A549 (cell line): ENCODE data around the gene ERAP2. TPM values are rescaled to one million over a fixed set of nuclear protein-coding genes. Genes with fewer than 3 reads are reported as not detected.
"Not testable (repeated sequence)": the region's sequence is repeated elsewhere in the genome, so short reads cannot be mapped to it uniquely, and the experiment has no call there.

ENCODE experiments used
- ATAC-seq, 2 experiments: fragments of 200-7000 bp in 1 of 2; fragments of >200 bp in 1 of 2; cut with Nextera tagmentation in 1 of 2; cut with Tn5 transposase in 1 of 2; 3 replicates each; pipeline versions ENCODE4 v1.8.0 to v1.9.1; 2018 to 2020; ENCODE audit warnings: mild to moderate bottlenecking in 1 of 2, moderate library complexity in 1 of 2
- CTCF ChIA-PET: fragments of 300-600 bp; sonication (Branson Sonifier 250); formaldehyde crosslinking; extraction: SDS; loops from one replicate; lab custom pipeline; 2021; ENCODE audit warnings: antibody characterized with exemption, inconsistent platforms; lab: Yijun Ruan, JAX
- POLR2A ChIA-PET: fragments of 350-600 bp; formaldehyde crosslinking; extraction: SDS; loops from one replicate; lab custom pipeline; 2021; ENCODE audit warnings: antibody characterized with exemption, inconsistent platforms; lab: Yijun Ruan, JAX
- DNase-seq, 2 experiments: peaks; one replicate each; pipeline versions ENCODE4 v3.0.0 to v3.0.0-alpha.2; 2011 to 2016; ENCODE audit warnings: low read depth in 1 of 2, low spot score in 1 of 2
- FAIRE-seq: peaks from 2 replicates; lab custom pipeline; 2011; peaks lifted over from hg19 to GRCh38; lab: Jason Lieb, UNC
- H3K27ac ChIP-seq, 2 experiments: fragments of >200 bp; sonication (Bioruptor Twin); formaldehyde crosslinking; 3 replicates each; pipeline ENCODE4 v1.5.1; 2016 to 2017
- H3K4me1 ChIP-seq: fragments of >200 bp; sonication (Bioruptor Twin); formaldehyde crosslinking; 3 replicates; pipeline ENCODE4 v1.6.1; 2016
- H3K4me2 ChIP-seq: fragments of >200 bp; sonication (Bioruptor Twin); formaldehyde crosslinking; 3 replicates; pipeline ENCODE4 v1.6.1; 2016
- H3K4me3 ChIP-seq: fragments of >200 bp; sonication (Bioruptor Twin); formaldehyde crosslinking; 3 replicates; pipeline ENCODE4 v1.5.1; 2016
- H3K9me3 ChIP-seq: fragments of >200 bp; sonication (Bioruptor Twin); formaldehyde crosslinking; 3 replicates; pipeline ENCODE4 v1.6.1; 2016
- CBX8 ChIP-seq: fragments of 200-600 bp; sonication (generic); IDR thresholded peaks from 2 replicates; pipeline ENCODE4 v1.6.1; 2016
- CEBPB ChIP-seq, 2 experiments: fragments of >200 bp in 1 of 2; sonication (Bioruptor Twin) in 1 of 2; formaldehyde crosslinking in 1 of 2; IDR thresholded peaks; 2 replicates each; pipeline ENCODE4 v1.6.1; 2012 to 2016
- CHD2 ChIP-seq: fragments of 150-350 bp; IDR thresholded peaks from 2 replicates; pipeline ENCODE4 v1.6.1; 2014; ENCODE audit warnings: low read length; ENCODE audit not compliant: partially characterized antibody
- EHF ChIP-seq: fragments of 250-450 bp; sonication (Bioruptor Pico); IDR thresholded peaks from 2 replicates; pipeline ENCODE4 v1.5.0; 2020; ENCODE audit warnings: mild to moderate bottlenecking
- ESRRA ChIP-seq: fragments of 150-350 bp; IDR thresholded peaks from 2 replicates; pipeline ENCODE4 v1.6.1; 2014; ENCODE audit warnings: mild to moderate bottlenecking, low read length, borderline replicate concordance
- FOSB ChIP-seq: fragments of 250-450 bp; sonication (Bioruptor Pico); IDR thresholded peaks from 2 replicates; pipeline ENCODE4 v1.5.0; 2020; ENCODE audit warnings: mild to moderate bottlenecking, moderate library complexity
- FOXS1 ChIP-seq: fragments of 250-450 bp; sonication (Bioruptor Pico); IDR thresholded peaks from 2 replicates; pipeline ENCODE4 v1.5.0; 2020; ENCODE audit warnings: mild to moderate bottlenecking, moderate library complexity
- HOXA7 ChIP-seq: fragments of 250-450 bp; sonication (Bioruptor Pico); IDR thresholded peaks from 2 replicates; pipeline ENCODE4 v1.5.0; 2020; ENCODE audit warnings: mild to moderate bottlenecking, moderate library complexity
- HOXB13 ChIP-seq: fragments of 250-450 bp; sonication (Bioruptor Pico); IDR thresholded peaks from 2 replicates; pipeline ENCODE4 v1.5.0; 2020; ENCODE audit warnings: low read depth, mild to moderate bottlenecking, moderate library complexity
- MAFK ChIP-seq: fragments of 450-650 bp; IDR thresholded peaks from 2 replicates; pipeline ENCODE4 v1.6.1; 2014; ENCODE audit not compliant: partially characterized antibody
- PHF8 ChIP-seq: fragments of 200-600 bp; sonication (generic); IDR thresholded peaks from 2 replicates; pipeline ENCODE4 v1.6.1; 2016; ENCODE audit warnings: low read depth, mild to moderate bottlenecking, antibody characterized with exemption, moderate library complexity, borderline replicate concordance
- POLR2A ChIP-seq: IDR thresholded peaks from 2 replicates; pipeline ENCODE4 v1.6.1; 2012; ENCODE audit warnings: mild to moderate bottlenecking, low read length
- RAD21 ChIP-seq, 2 experiments: fragments of >200 bp in 1 of 2; sonication (Bioruptor Twin) in 1 of 2; formaldehyde crosslinking in 1 of 2; IDR thresholded peaks in 1 of 2; conservative IDR thresholded peaks in 1 of 2; 2 replicates in 1 of 2; 3 replicates in 1 of 2; pipeline ENCODE4 v1.6.1; 2012 to 2018; ENCODE audit warnings: inconsistent platforms in 1 of 2
- RFX5 ChIP-seq: fragments of 450-650 bp; IDR thresholded peaks from 2 replicates; pipeline ENCODE4 v1.7.1; 2014; ENCODE audit warnings: antibody characterized with exemption, mild to moderate bottlenecking, moderate library complexity
- RNF2 ChIP-seq: fragments of 200-600 bp; sonication (generic); IDR thresholded peaks from 2 replicates; pipeline ENCODE4 v1.6.1; 2016; ENCODE audit warnings: low read depth, mild to moderate bottlenecking, antibody characterized with exemption, moderate library complexity, borderline replicate concordance
- SREBF2 ChIP-seq: fragments of 450-650 bp; IDR thresholded peaks from 2 replicates; pipeline ENCODE4 v1.6.1; 2014; ENCODE audit warnings: mild to moderate bottlenecking, moderate library complexity
- TP53 ChIP-seq: fragments of 250-450 bp; sonication (Bioruptor Pico); IDR thresholded peaks from 2 replicates; pipeline ENCODE4 v1.5.0; 2021; ENCODE audit warnings: mild to moderate bottlenecking, moderate library complexity
- ZFP36 ChIP-seq: fragments of 450-650 bp; IDR thresholded peaks from 2 replicates; pipeline ENCODE4 v1.6.1; 2014; ENCODE audit warnings: borderline replicate concordance; ENCODE audit not compliant: partially characterized antibody
- ZSCAN20 ChIP-seq: fragments of 250-450 bp; sonication (Bioruptor Pico); IDR thresholded peaks from 2 replicates; pipeline ENCODE4 v1.8.0; 2022; ENCODE audit warnings: mild to moderate bottlenecking, moderate library complexity
- whole genome bisulfite sequencing: methylation state at CpG from one replicate; pipeline ENCODE4 v1.1.6; 2017; ENCODE audit errors: missing lambda C conversion rate; 5-methylcytosine and 5-hydroxymethylcytosine counted together
- polyA plus RNA-seq, 4 experiments: library from polyadenylated mRNA; depleted of rRNA in 3 of 4; stranded (reverse); fragments of >200 nt; fragmentation: RNase III in 1 of 4; extraction: RNeasy Plus Mini Kit Qiagen cat#74134 plus additional on column Dnase treatment in 1 of 4; gene quantifications; 2 replicates in 3 of 4; 3 replicates in 1 of 4; pipeline ENCODE4 v1.2.3, GENCODE V29; 2011 to 2017
- TF ChIP-seq, protein P1 (sequence below): fragments of 250-450 bp; sonication (Bioruptor Pico); IDR thresholded peaks from 2 replicates; pipeline ENCODE4 v1.5.0; 2020; ENCODE audit warnings: low read depth, mild to moderate bottlenecking, moderate library complexity
- TF ChIP-seq, protein P2 (sequence below): fragments of 450-650 bp; IDR thresholded peaks from 2 replicates; pipeline ENCODE4 v1.6.1; 2014; ENCODE audit warnings: antibody characterized with exemption
- TF ChIP-seq, protein P3 (sequence below): fragments of 250-450 bp; sonication (Bioruptor Pico); IDR thresholded peaks from 2 replicates; pipeline ENCODE4 v1.5.0; 2021; ENCODE audit warnings: mild to moderate bottlenecking, moderate library complexity, borderline replicate concordance
- TF ChIP-seq, protein P4 (sequence below): IDR thresholded peaks from 2 replicates; pipeline ENCODE4 v1.6.1; 2012
- TF ChIP-seq, protein P5 (sequence below): fragments of >200 bp; sonication (Bioruptor Twin); formaldehyde crosslinking; IDR thresholded peaks from 2 replicates; pipeline ENCODE4 v1.6.1; 2016
- TF ChIP-seq, protein P6 (sequence below): IDR thresholded peaks from 2 replicates; pipeline ENCODE4 v1.6.1; 2012; ENCODE audit warnings: low read depth, borderline replicate concordance
- TF ChIP-seq, protein P7 (sequence below): fragments of 150-350 bp; IDR thresholded peaks from 2 replicates; pipeline ENCODE4 v1.6.1; 2014; ENCODE audit warnings: low read depth, mild to moderate bottlenecking, low read length

ERAP2 gene
- polyA plus RNA-seq, 2 of the 4 experiments (the other 2 are of a cell fraction): 1.0 to 2.2 TPM

DNA sequence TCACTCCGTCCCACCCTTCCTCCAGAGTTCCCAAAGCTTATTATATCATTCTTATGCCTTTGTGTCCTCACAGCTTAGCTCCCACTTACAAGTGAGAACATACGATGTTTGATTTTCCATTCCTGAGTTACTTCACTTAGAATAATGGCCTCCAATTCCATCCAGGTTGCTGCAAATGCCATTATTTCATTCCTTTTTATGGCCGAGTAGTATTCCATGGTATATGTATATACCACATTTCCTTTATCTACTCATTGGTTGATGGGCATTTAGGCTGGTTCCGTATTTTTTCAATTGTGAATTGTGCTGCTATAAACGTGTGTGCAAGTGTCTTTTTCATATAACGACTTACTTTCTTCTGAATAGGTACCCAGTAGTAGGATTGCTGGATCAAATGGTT lies 34.4 kb upstream of the ERAP2 start:
- DNase-seq, H3K4me1 ChIP-seq, ATAC-seq, H3K4me2 ChIP-seq, H3K9me3 ChIP-seq, CTCF ChIA-PET, POLR2A ChIA-PET, H3K27ac ChIP-seq, H3K4me3 ChIP-seq, FAIRE-seq: not testable (repeated sequence)
- WGBS: 61% methylated on average over 6 of the region's 6 CpGs

DNA sequence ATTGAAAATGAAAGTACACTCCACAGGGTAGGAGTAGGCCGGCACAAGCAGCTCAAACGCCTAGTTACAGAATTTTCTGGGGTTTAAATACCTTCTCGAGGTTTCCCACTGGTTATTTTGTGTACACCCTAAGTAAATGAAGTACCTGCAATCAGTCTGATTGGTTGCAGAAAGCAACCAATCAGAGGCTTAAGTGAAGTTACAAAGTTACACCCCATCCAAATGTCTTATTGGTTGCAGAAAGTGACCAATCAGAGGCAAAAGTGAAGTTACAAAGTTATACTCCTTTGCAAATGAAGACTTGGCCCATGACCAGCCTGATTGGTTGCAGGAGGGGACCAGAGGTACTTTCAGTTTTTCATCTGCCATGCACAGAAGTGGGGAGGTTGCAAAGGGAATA lies 33.2 kb upstream of the ERAP2 start:
- WGBS: 71% methylated on average over 3 of the region's 3 CpGs
- TF ChIP-seq, protein P1, sequence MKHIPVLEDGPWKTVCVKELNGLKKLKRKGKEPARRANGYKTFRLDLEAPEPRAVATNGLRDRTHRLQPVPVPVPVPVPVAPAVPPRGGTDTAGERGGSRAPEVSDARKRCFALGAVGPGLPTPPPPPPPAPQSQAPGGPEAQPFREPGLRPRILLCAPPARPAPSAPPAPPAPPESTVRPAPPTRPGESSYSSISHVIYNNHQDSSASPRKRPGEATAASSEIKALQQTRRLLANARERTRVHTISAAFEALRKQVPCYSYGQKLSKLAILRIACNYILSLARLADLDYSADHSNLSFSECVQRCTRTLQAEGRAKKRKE (CRISPR knock-in tag): no peak
- TF ChIP-seq CEBPB (IDR thresholded peaks at IDR 0.05): no peak
- TF ChIP-seq CHD2: no peak
- no peak for TF ChIP-seq MAFK
- no peak for TF ChIP-seq ZSCAN20 (CRISPR knock-in tag)
- no peak for TF ChIP-seq FOXS1 (CRISPR knock-in tag)
- TF ChIP-seq, protein P2, sequence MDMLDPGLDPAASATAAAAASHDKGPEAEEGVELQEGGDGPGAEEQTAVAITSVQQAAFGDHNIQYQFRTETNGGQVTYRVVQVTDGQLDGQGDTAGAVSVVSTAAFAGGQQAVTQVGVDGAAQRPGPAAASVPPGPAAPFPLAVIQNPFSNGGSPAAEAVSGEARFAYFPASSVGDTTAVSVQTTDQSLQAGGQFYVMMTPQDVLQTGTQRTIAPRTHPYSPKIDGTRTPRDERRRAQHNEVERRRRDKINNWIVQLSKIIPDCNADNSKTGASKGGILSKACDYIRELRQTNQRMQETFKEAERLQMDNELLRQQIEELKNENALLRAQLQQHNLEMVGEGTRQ: no peak
- TF ChIP-seq RFX5: no peak
- TF ChIP-seq RNF2: no peak
- TF ChIP-seq, protein P3, sequence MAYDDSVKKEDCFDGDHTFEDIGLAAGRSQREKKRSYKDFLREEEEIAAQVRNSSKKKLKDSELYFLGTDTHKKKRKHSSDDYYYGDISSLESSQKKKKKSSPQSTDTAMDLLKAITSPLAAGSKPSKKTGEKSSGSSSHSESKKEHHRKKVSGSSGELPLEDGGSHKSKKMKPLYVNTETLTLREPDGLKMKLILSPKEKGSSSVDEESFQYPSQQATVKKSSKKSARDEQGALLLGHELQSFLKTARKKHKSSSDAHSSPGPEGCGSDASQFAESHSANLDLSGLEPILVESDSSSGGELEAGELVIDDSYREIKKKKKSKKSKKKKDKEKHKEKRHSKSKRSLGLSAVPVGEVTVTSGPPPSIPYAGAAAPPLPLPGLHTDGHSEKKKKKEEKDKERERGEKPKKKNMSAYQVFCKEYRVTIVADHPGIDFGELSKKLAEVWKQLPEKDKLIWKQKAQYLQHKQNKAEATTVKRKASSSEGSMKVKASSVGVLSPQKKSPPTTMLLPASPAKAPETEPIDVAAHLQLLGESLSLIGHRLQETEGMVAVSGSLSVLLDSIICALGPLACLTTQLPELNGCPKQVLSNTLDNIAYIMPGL (CRISPR knock-in tag): no peak
- Histone ChIP-seq H3K9me3 (no peaks in the 10 kb centered on the region), H3K27ac (no peak overlapping the region), H3K4me3 (no peak overlapping the region), H3K4me1 (no peaks in the 10 kb centered on the region), H3K4me2 (no peak overlapping the region)
- ChIA-PET POLR2A (no interaction called here), CTCF (no interaction called here)
- DNase-seq: no peak
- no peak for ATAC-seq
- peak; percentile 51 for FAIRE-seq

DNA sequence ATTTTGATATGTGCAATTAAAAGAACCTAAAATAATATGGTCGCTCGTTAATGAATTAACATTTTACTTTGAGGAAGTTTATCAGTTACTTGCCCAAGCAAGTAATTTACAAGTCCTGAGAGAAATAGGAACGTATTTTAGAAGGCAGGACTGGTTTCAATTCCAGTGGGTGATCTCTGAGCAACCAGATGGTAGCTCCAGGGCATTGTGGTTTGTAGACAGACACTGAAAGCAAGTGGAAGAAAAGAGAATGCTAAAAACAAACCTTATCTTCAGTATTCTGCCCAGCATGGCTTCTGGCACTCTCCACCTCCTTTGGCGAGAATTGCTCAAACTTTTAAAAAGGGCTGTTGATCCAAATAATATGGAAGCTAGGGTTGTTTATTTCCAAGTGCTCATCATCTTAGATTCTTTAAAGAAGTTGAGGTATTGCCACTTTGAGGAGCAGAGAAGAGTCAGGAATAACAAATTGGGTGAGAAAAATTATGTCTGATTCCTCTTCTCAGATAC lies 31.8 kb upstream of the ERAP2 start:
- peaks cover 4% of the 10 kb centered on the region for H3K9me3 ChIP-seq
- FAIRE-seq (no peak), DNase-seq (no peak), ATAC-seq (no peak)
- ChIA-PET POLR2A (no interaction called here), CTCF (no interaction called here)
- H3K27ac ChIP-seq: no peak overlapping the region
- H3K4me2 ChIP-seq: no peak overlapping the region
- H3K4me3 ChIP-seq: no peak overlapping the region
- 68% methylated on average over 4 of the region's 4 CpGs for WGBS
- no peaks in the 10 kb centered on the region for H3K4me1 ChIP-seq
- TF ChIP-seq RAD21 (conservative IDR thresholded peaks at IDR 0.05 in 1 of 2, IDR thresholded peaks at IDR 0.05 in 1 of 2) (no peak), CBX8 (no peak), CHD2 (no peak), ESRRA (no peak), ZFP36 (no peak), HOXB13 (CRISPR knock-in tag) (no peak), PHF8 (no peak), POLR2A (no peak), FOSB (CRISPR knock-in tag) (no peak), EHF (CRISPR knock-in tag) (no peak), HOXA7 (CRISPR knock-in tag) (no peak), TP53 (CRISPR knock-in tag) (no peak), SREBF2 (no peak)
- TF ChIP-seq, protein P4, sequence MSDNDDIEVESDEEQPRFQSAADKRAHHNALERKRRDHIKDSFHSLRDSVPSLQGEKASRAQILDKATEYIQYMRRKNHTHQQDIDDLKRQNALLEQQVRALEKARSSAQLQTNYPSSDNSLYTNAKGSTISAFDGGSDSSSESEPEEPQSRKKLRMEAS: no peak
- TF ChIP-seq, protein P5, sequence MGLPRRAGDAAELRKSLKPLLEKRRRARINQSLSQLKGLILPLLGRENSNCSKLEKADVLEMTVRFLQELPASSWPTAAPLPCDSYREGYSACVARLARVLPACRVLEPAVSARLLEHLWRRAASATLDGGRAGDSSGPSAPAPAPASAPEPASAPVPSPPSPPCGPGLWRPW: no peak
- TF ChIP-seq, protein P6, sequence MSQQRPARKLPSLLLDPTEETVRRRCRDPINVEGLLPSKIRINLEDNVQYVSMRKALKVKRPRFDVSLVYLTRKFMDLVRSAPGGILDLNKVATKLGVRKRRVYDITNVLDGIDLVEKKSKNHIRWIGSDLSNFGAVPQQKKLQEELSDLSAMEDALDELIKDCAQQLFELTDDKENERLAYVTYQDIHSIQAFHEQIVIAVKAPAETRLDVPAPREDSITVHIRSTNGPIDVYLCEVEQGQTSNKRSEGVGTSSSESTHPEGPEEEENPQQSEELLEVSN: no peak
- TF ChIP-seq, protein P7, sequence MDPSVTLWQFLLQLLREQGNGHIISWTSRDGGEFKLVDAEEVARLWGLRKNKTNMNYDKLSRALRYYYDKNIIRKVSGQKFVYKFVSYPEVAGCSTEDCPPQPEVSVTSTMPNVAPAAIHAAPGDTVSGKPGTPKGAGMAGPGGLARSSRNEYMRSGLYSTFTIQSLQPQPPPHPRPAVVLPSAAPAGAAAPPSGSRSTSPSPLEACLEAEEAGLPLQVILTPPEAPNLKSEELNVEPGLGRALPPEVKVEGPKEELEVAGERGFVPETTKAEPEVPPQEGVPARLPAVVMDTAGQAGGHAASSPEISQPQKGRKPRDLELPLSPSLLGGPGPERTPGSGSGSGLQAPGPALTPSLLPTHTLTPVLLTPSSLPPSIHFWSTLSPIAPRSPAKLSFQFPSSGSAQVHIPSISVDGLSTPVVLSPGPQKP: no peak
